ENCODE data around the gene CSMD2. TPM values are rescaled to one million over a fixed set of nuclear protein-coding genes. Genes with fewer than 3 reads are reported as not detected.
A peak's percentile ranks its signal among the peaks of the same experiment; 100 is the strongest.

The CSMD2 gene
- total RNA-seq, 3 donors from 2014 or later = 0.12 to 0.41 (median 0.28) TPM

GRCh38 chr1:33578557-33579448 lies 586.2 kb downstream of the CSMD2 start:
- TF ChIP-seq CTCF (IDR thresholded peaks at IDR 0.05) = no peak
- H3K36me3 ChIP-seq (ENCODE audit: low read depth) = no peaks in the 10 kb centered on the region
- no peaks in the 10 kb centered on the region for H3K4me1 ChIP-seq (ENCODE audit: low read depth)
- H3K9me3 ChIP-seq = no peaks in the 10 kb centered on the region
- intact Hi-C loops (cut with DNase I, micrococcal nuclease) = no loop called here
- ATAC-seq = no peak
- H3K4me3 ChIP-seq = no peak overlapping the region
- no peak for DNase-seq

- Histone ChIP-seq H3K4me3 (no peak overlapping the region), H3K4me1 (ENCODE audit: low read depth) (no peaks in the 10 kb centered on the region), H3K9me3 (no peaks in the 10 kb centered on the region), H3K36me3 (ENCODE audit: low read depth) (no peaks in the 10 kb centered on the region)
- TF ChIP-seq CTCF (IDR thresholded peaks at IDR 0.05) = no peak
- intact Hi-C loops (cut with DNase I, micrococcal nuclease) = no loop called here
- ATAC-seq (no peak), DNase-seq (no peak)
Measured at GRCh38 chr1:33577663-33578062, 587.4 kb downstream of the CSMD2 start.

GRCh38 chr1:33576821-33577599 lies 588.0 kb downstream of the CSMD2 start:
- DNase-seq (no peak), ATAC-seq (no peak)
- Histone ChIP-seq H3K4me3 (no peak overlapping the region), H3K36me3 (ENCODE audit: low read depth) (no peaks in the 10 kb centered on the region), H3K4me1 (ENCODE audit: low read depth) (no peaks in the 10 kb centered on the region), H3K9me3 (no peaks in the 10 kb centered on the region)
- TF ChIP-seq CTCF (IDR thresholded peaks at IDR 0.05) = no peak
- intact Hi-C loops (cut with DNase I, micrococcal nuclease) = no loop called here

- no peak for TF ChIP-seq CTCF (IDR thresholded peaks at IDR 0.05)
- DNase-seq = peak in 1 of 3 donors; percentile 9
- ATAC-seq = no peak
- intact Hi-C loops (cut with DNase I, micrococcal nuclease) = no loop called here
- H3K9me3 ChIP-seq = no peaks in the 10 kb centered on the region
- H3K4me1 ChIP-seq (ENCODE audit: low read depth) = no peaks in the 10 kb centered on the region
- no peaks in the 10 kb centered on the region for H3K36me3 ChIP-seq (ENCODE audit: low read depth)
- H3K4me3 ChIP-seq = no peak overlapping the region
Measured at GRCh38 chr1:33575324-33575879, 589.6 kb downstream of the CSMD2 start.

- no peak for TF ChIP-seq CTCF (IDR thresholded peaks at IDR 0.05)
- Histone ChIP-seq H3K4me3 (no peak overlapping the region), H3K9me3 (no peaks in the 10 kb centered on the region), H3K4me1 (ENCODE audit: low read depth) (no peaks in the 10 kb centered on the region), H3K36me3 (ENCODE audit: low read depth) (no peaks in the 10 kb centered on the region)
- ATAC-seq (no peak), DNase-seq (no peak)
- intact Hi-C loops (cut with DNase I, micrococcal nuclease) = no loop called here
Measured at GRCh38 chr1:33573661-33574060, 591.4 kb downstream of the CSMD2 start.

All from mucosa of descending colon (tissue), 3 donors.